ENCODE measurements around the gene KCNH4. TPM values are rescaled to one million over a fixed set of nuclear protein-coding genes. Genes with fewer than 3 reads are reported as not detected.
A peak's percentile ranks its signal among the peaks of the same experiment; 100 is the strongest.

Gene KCNH4
- total and polyA plus RNA-seq, 2 donors (not counting 1 experiment from before 2014, with no cell fraction given) = 0.62 to 1.0 TPM

DNA sequence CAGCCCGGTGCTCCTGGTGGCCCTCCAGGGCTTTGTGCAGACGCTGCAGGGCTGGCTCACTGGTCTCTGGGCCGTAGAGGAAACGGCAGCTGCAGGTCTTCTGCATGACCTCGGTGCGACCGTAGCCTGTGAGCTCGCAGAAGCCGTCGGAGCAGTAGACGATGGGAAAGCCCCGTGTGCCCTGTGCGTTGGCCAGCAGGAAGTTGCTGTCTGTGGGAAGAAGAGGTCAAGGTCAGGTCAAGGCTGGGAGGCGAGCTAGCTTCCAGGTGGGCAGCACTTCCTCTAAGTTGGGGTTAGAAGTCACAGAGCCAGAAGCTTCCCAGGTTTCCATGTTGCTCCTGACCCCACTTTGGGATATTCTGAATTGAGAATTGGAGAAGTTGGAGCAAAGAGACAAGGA lies 2.1 kb downstream of the KCNH4 start:
- H3K27me3 Mint-ChIP-seq = no peaks in the 10 kb centered on the region
- POLR2A ChIA-PET = no interaction called here
- no peaks in the 10 kb centered on the region for H4K20me1 ChIP-seq (ENCODE audit: control insufficient read depth, insufficient read depth, low read length, poor library complexity, severe bottlenecking)
- H2AFZ ChIP-seq (ENCODE audit: insufficient read depth, low read depth, low read length, poor library complexity, severe bottlenecking) = no peak overlapping the region
- peak overlapping the region; percentile 34 for H3K4me2 ChIP-seq (replicated peaks; ENCODE audit: low read depth, low read length, poor library complexity, severe bottlenecking)
- peaks cover 52% of the 10 kb centered on the region for H3K4me1 Mint-ChIP-seq
- ATAC-seq (ENCODE audit: low read depth) (peak; percentile 26), DNase-seq (peak; percentile 66)
- H3K79me2 ChIP-seq (ENCODE audit: control insufficient read depth, insufficient read depth, low read length) = no peaks in the 10 kb centered on the region
- peak overlapping the region; percentile 83 for H3K27ac Mint-ChIP-seq
- H3K9me3 ChIP-seq (ENCODE audit: control extremely low read depth in 1 of 3, control insufficient read depth in 2 of 3, insufficient read depth in 1 of 3, low read length in 2 of 3) = peaks cover 0 to 11% (median 0%) of the 10 kb centered on the region in 3 donors
- peak overlapping the region in 1 of 2 donors; percentile 30 for H3K27ac ChIP-seq (ENCODE audit: low read length in 2 of 2)
- CTCF ChIA-PET = interaction anchor here (0.5 to 1.3 kb wide), 6 partner anchors 8 to 216 kb away, joined by 3 to 4 read pairs (median 3); no protein-coding TSS in a partner anchor
- TF ChIP-seq CTCF (IDR thresholded peaks at IDR 0.05) (no peak), EZH2 (IDR thresholded peaks at IDR 0.05; ENCODE audit: borderline replicate concordance, insufficient read depth, low read depth, low read length, poor library complexity, severe bottlenecking) (no peak)
- peak overlapping the region; percentile 68 for H3K4me3 Mint-ChIP-seq
- intact Hi-C loops (cut with micrococcal nuclease) = no loop called here
- H3K9ac ChIP-seq (ENCODE audit: low read length) = no peak overlapping the region
- H3K4me1 ChIP-seq (ENCODE audit: control insufficient read depth in 2 of 2, insufficient read depth in 2 of 2, low read length in 2 of 2) = peaks cover 42 to 54% of the 10 kb centered on the region in 2 donors
- no peaks in the 10 kb centered on the region for H3K36me3 ChIP-seq (replicated peaks in 1 of 2; ENCODE audit: control extremely low read depth in 1 of 2, control insufficient read depth in 1 of 2, extremely low read depth in 1 of 2, insufficient read depth in 2 of 2, low read length in 1 of 2)
- WGBS (ENCODE audit: insufficient coverage) = 19% methylated on average over 14 of the region's 14 CpGs
- no peak overlapping the region for H3K4me3 ChIP-seq (ENCODE audit: control extremely low read depth in 1 of 5, extremely low read depth in 1 of 5, insufficient read depth in 1 of 5, low read depth in 2 of 5, low read length in 4 of 5)
- H3K27me3 ChIP-seq (replicated peaks in 1 of 4; ENCODE audit: control extremely low read depth in 1 of 4, control insufficient read depth in 3 of 4, insufficient read depth in 4 of 4, low read length in 3 of 4) = peaks cover 0 to 17% (median 2%) of the 10 kb centered on the region in 4 experiments
- H3K9me3 Mint-ChIP-seq (ENCODE audit: insufficient read depth) = no peaks in the 10 kb centered on the region

DNA sequence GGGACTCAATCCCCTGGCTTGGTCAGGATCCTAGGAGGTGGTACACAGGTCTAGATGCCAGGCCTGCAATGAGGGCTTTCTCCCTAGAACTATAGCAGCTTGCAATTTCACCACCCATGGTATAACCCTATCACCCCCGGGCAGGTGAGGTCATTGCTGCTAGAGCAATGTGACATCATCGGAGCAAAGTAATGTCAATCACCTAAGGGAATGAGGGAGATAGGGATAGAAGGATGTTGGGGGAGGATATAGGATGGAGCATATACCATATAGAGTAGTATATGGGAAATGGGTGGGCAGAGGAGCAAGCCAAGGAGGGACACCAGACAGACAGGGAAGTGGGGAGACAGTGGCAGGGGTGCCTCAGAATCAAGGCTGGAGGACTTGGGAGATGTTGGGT lies 3.3 kb downstream of the KCNH4 start:
- Histone ChIP-seq H3K9ac (ENCODE audit: low read length) (no peak overlapping the region), H3K79me2 (ENCODE audit: control insufficient read depth, insufficient read depth, low read length) (no peaks in the 10 kb centered on the region), H3K27me3 (replicated peaks in 1 of 4; ENCODE audit: control extremely low read depth in 1 of 4, control insufficient read depth in 3 of 4, insufficient read depth in 4 of 4, low read length in 3 of 4) (peaks cover 0 to 17% (median 2%) of the 10 kb centered on the region in 4 experiments), H3K27ac (ENCODE audit: low read length in 2 of 2) (no peak overlapping the region), H2AFZ (ENCODE audit: insufficient read depth, low read depth, low read length, poor library complexity, severe bottlenecking) (no peak overlapping the region), H3K9me3 (ENCODE audit: control extremely low read depth in 1 of 3, control insufficient read depth in 2 of 3, insufficient read depth in 1 of 3, low read length in 2 of 3) (peaks cover 0 to 11% (median 0%) of the 10 kb centered on the region in 3 donors), H3K36me3 (replicated peaks in 1 of 2; ENCODE audit: control extremely low read depth in 1 of 2, control insufficient read depth in 1 of 2, extremely low read depth in 1 of 2, insufficient read depth in 2 of 2, low read length in 1 of 2) (no peaks in the 10 kb centered on the region), H3K4me2 (replicated peaks; ENCODE audit: low read depth, low read length, poor library complexity, severe bottlenecking) (no peak overlapping the region), H3K4me3 (ENCODE audit: control extremely low read depth in 1 of 5, extremely low read depth in 1 of 5, insufficient read depth in 1 of 5, low read depth in 2 of 5, low read length in 4 of 5) (no peak overlapping the region), H3K4me1 (ENCODE audit: control insufficient read depth in 2 of 2, insufficient read depth in 2 of 2, low read length in 2 of 2) (peaks cover 33 to 43% of the 10 kb centered on the region in 2 donors), H4K20me1 (ENCODE audit: control insufficient read depth, insufficient read depth, low read length, poor library complexity, severe bottlenecking) (no peaks in the 10 kb centered on the region)
- intact Hi-C loops (cut with micrococcal nuclease) = no loop called here
- CTCF ChIA-PET = no interaction called here
- no peak for TF ChIP-seq CTCF (IDR thresholded peaks at IDR 0.05)
- TF ChIP-seq EZH2 (IDR thresholded peaks at IDR 0.05; ENCODE audit: borderline replicate concordance, insufficient read depth, low read depth, low read length, poor library complexity, severe bottlenecking) = no peak
- Mint-ChIP-seq H3K4me3 (peak overlapping the region; percentile 20), H3K27ac (no peak overlapping the region), H3K4me1 (peaks cover 42% of the 10 kb centered on the region), H3K9me3 (ENCODE audit: insufficient read depth) (no peaks in the 10 kb centered on the region), H3K27me3 (no peaks in the 10 kb centered on the region)
- POLR2A ChIA-PET = no interaction called here
- WGBS (ENCODE audit: insufficient coverage) = 100% methylated on average over 1 of the region's 2 CpGs
- ATAC-seq (ENCODE audit: low read depth) = no peak
- DNase-seq = no peak

Data from B cell (primary cell).